ENCODE results near the gene C17orf107. TPM values are rescaled to one million over a fixed set of nuclear protein-coding genes. Genes with fewer than 3 reads are reported as not detected.

Gene C17orf107
- total RNA-seq, 1 donor: 4.0 TPM

DNA sequence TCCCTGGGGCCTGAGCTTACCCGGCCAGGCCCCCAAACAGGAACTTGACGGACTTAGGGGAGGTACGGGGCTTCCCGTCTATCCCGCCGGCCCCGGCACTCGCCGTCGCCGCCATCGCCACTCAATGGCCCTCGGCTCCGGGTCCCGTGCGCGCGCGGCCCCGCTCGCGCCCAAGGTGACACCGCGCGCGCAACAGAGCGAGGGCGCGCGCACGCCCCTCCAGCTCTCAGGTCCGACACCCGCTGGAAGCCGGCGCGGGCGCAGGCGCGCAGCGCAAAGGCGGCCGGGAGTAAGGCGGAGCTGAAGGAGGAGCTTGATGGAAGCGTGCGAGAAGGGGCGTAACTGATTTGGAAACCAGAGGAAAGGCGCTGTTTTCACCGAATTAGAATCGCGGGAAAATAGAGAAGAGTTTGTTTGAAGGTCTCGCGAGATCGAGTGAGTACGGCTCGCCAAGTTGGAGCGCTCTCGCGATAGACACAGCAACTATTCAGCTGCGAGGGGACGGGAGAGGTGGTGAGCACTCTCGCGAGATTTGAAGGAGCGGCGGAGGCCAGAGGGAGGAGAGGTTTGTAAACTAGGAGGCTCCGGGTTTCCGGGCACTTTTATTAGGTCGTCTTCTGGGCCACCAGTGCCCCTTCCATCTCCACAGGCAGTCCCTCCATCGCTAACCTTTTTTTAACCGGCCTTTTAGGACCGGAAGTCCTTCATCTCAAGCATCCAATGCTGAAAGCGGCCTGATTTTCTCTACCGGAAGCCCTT, 40.6 kb downstream of the C17orf107 start, which contains the start of the genes RNF167 and SLC25A11:
Gene RNF167 (plus strand): TSS at position 473 of the 759 bp plus-strand sequence. CDS start 642 bp downstream, outside the sequence.
Gene SLC25A11 (minus strand): TSS at position 251 of the 759 bp plus-strand sequence. CDS start 136 bp downstream, at position 115.
- H3K79me2 ChIP-seq (ENCODE audit: insufficient read depth, low read length): peaks cover 65% of the 10 kb centered on the region
- H3K27ac ChIP-seq (ENCODE audit: low read depth, low read length): peak within 1 kb of the TSS; percentile 91
- peak within 1 kb of the TSS; percentile 98 for H3K4me2 ChIP-seq (ENCODE audit: insufficient read depth, low read length)
- H3K4me1 ChIP-seq (ENCODE audit: insufficient read depth, low read length): peaks cover 35% of the 10 kb centered on the region
- H3K27me3 ChIP-seq (ENCODE audit: insufficient read depth, low read length): no peaks in the 10 kb centered on the region
- H3K36me3 ChIP-seq (ENCODE audit: insufficient read depth, low read length): peaks cover 54% of the 10 kb centered on the region
- DNase-seq (ENCODE audit: insufficient read length, low spot score, missing footprints): peak; percentile 100
- TF ChIP-seq, protein P1, sequence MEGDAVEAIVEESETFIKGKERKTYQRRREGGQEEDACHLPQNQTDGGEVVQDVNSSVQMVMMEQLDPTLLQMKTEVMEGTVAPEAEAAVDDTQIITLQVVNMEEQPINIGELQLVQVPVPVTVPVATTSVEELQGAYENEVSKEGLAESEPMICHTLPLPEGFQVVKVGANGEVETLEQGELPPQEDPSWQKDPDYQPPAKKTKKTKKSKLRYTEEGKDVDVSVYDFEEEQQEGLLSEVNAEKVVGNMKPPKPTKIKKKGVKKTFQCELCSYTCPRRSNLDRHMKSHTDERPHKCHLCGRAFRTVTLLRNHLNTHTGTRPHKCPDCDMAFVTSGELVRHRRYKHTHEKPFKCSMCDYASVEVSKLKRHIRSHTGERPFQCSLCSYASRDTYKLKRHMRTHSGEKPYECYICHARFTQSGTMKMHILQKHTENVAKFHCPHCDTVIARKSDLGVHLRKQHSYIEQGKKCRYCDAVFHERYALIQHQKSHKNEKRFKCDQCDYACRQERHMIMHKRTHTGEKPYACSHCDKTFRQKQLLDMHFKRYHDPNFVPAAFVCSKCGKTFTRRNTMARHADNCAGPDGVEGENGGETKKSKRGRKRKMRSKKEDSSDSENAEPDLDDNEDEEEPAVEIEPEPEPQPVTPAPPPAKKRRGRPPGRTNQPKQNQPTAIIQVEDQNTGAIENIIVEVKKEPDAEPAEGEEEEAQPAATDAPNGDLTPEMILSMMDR (IDR thresholded peaks at IDR 0.05; ENCODE audit: extremely low read depth, low read depth, low read length): no peak
- peak within 1 kb of the TSS; percentile 93 for H2AFZ ChIP-seq (ENCODE audit: low read length)
- no peaks in the 10 kb centered on the region for H3K9me3 ChIP-seq (ENCODE audit: low read depth, low read length)
- peaks cover 39% of the 10 kb centered on the region for H4K20me1 ChIP-seq (ENCODE audit: insufficient read depth, low read length)
- peak within 1 kb of the TSS; percentile 95 for H3K4me3 ChIP-seq (ENCODE audit: insufficient read depth, low read length)

DNA sequence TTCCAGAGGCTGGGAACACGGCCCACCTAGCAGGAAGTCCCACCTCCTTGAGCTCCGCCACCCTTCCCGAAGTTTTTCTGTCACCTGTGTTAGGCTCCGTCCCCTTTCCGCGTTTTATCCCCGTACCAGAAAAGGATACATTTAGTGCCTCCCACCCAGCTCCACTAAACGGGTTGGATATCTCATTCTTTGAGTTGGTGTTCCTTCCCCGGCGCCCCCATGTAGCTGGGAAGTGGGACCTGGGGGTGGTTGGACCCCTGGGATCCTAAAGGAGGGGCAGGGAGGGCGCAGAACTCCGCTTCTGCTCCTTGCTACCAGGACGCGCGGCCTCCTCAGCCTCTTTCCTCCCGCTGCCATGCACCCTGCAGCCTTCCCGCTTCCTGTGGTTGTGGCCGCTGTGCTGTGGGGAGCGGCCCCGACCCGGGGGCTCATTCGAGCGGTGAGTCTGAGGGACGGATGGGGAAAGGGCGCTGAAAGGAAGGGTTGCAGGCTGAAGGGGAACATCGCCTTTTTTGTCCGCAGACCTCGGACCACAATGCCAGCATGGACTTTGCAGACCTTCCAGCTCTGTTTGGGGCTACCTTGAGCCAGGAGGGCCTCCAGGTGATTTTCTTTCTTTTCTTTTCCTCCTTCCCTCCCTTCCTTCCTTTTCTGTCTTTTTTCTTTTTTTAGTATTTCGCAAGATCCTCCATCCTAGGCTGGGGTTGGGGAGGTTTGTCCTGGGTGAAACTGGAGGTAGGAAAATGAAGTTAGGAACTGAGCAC, 41.4 kb downstream of the C17orf107 start:
- H3K27ac ChIP-seq (ENCODE audit: low read depth, low read length): peak overlapping the region; percentile 91
- H3K79me2 ChIP-seq (ENCODE audit: insufficient read depth, low read length): peaks cover 73% of the 10 kb centered on the region
- H3K36me3 ChIP-seq (ENCODE audit: insufficient read depth, low read length): peaks cover 61% of the 10 kb centered on the region
- peak; percentile 96 for DNase-seq (ENCODE audit: insufficient read length, low spot score, missing footprints)
- H3K4me3 ChIP-seq (ENCODE audit: insufficient read depth, low read length): peak overlapping the region; percentile 95
- H3K4me1 ChIP-seq (ENCODE audit: insufficient read depth, low read length): peaks cover 43% of the 10 kb centered on the region
- H3K4me2 ChIP-seq (ENCODE audit: insufficient read depth, low read length): peak overlapping the region; percentile 98
- no peaks in the 10 kb centered on the region for H3K9me3 ChIP-seq (ENCODE audit: low read depth, low read length)
- peaks cover 46% of the 10 kb centered on the region for H4K20me1 ChIP-seq (ENCODE audit: insufficient read depth, low read length)
- no peaks in the 10 kb centered on the region for H3K27me3 ChIP-seq (ENCODE audit: insufficient read depth, low read length)
- TF ChIP-seq, protein P1 (IDR thresholded peaks at IDR 0.05; ENCODE audit: extremely low read depth, low read depth, low read length): no peak
- peak overlapping the region; percentile 93 for H2AFZ ChIP-seq (ENCODE audit: low read length)

DNA sequence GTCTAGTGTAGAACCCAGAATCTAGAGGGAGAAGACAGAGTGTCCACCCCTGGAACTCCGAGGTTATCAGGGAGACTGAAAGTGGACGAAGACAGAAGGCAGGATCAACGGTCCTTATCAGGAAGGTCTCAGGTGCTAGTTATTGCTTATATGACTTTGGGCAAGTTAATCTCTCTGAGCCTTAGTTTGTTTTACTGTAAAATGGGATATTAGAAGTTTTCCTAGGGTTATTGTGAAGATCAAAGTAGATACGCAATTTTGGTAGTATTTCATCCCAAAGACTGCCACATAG, 41.9 kb downstream of the C17orf107 start:
- Histone ChIP-seq H3K4me3 (ENCODE audit: insufficient read depth, low read length) (peak overlapping the region; percentile 95), H2AFZ (ENCODE audit: low read length) (no peak overlapping the region), H3K4me2 (ENCODE audit: insufficient read depth, low read length) (peak overlapping the region; percentile 98), H4K20me1 (ENCODE audit: insufficient read depth, low read length) (peaks cover 51% of the 10 kb centered on the region), H3K27me3 (ENCODE audit: insufficient read depth, low read length) (no peaks in the 10 kb centered on the region), H3K4me1 (ENCODE audit: insufficient read depth, low read length) (peaks cover 48% of the 10 kb centered on the region), H3K27ac (ENCODE audit: low read depth, low read length) (peak overlapping the region; percentile 91), H3K79me2 (ENCODE audit: insufficient read depth, low read length) (peaks cover 78% of the 10 kb centered on the region), H3K9me3 (ENCODE audit: low read depth, low read length) (no peaks in the 10 kb centered on the region), H3K36me3 (ENCODE audit: insufficient read depth, low read length) (peaks cover 64% of the 10 kb centered on the region)
- TF ChIP-seq, protein P1 (IDR thresholded peaks at IDR 0.05; ENCODE audit: extremely low read depth, low read depth, low read length): no peak
- DNase-seq (ENCODE audit: insufficient read length, low spot score, missing footprints): peak; percentile 55
